Natural killer cell (primary cell): Measurements from ENCODE around the gene MAPK1. TPM values are rescaled to one million over a fixed set of nuclear protein-coding genes. Genes with fewer than 3 reads are reported as not detected.

Experiments
- ATAC-seq, 3 donors: fragments of 150-1000 bp in 2 of 3; fragments of 200-7000 bp in 1 of 3; cut with Tn5 transposase; 1 replicate in 1 of 3; 2 replicates in 2 of 3; pipeline ENCODE4 v1.10.0; 2021; ENCODE audit warnings: mild to moderate bottlenecking in 2 of 3, moderate library complexity in 2 of 3
- DNase-seq, 2 donors: peaks; one replicate each; pipeline versions ENCODE4 v3.0.0 to v3.0.0-alpha.2; 2013 to 2021; ENCODE audit warnings: mixed read lengths in 1 of 2
- H3K27ac ChIP-seq: one replicate; pipeline ENCODE4 v1.5.1; 2013; ENCODE audit warnings: mild to moderate bottlenecking, low read length
- H3K27me3 ChIP-seq: one replicate; pipeline ENCODE4 v1.6.1; 2013; ENCODE audit warnings: low read length; ENCODE audit not compliant: control insufficient read depth, insufficient read depth
- H3K36me3 ChIP-seq: one replicate; pipeline ENCODE4 v1.6.1; 2013; ENCODE audit warnings: low read length; ENCODE audit not compliant: control insufficient read depth, insufficient read depth
- H3K4me1 ChIP-seq: one replicate; pipeline ENCODE4 v1.6.1; 2013; ENCODE audit warnings: low read length; ENCODE audit not compliant: control insufficient read depth, insufficient read depth
- H3K4me3 ChIP-seq: one replicate; pipeline ENCODE4 v1.5.1; 2013; ENCODE audit warnings: low read length
- H3K9me3 ChIP-seq: one replicate; pipeline ENCODE4 v1.6.1; 2013; ENCODE audit warnings: low read length; ENCODE audit not compliant: control insufficient read depth, insufficient read depth
- H3K27ac Mint-ChIP-seq, 2 donors: one replicate each; pipeline ENCODE4 v1.8.0; 2022; ENCODE audit warnings: mild to moderate bottlenecking in 2 of 2, mixed read lengths in 2 of 2, moderate library complexity in 1 of 2
- H3K27me3 Mint-ChIP-seq, 2 donors: one replicate each; pipeline ENCODE4 v1.8.0; 2022; ENCODE audit warnings: low read depth in 2 of 2, mixed read lengths in 2 of 2
- H3K36me3 Mint-ChIP-seq: one replicate; pipeline ENCODE4 v1.8.0; 2022; ENCODE audit warnings: mixed read lengths
- H3K4me1 Mint-ChIP-seq, 2 donors: one replicate each; pipeline ENCODE4 v1.8.0; 2022; ENCODE audit warnings: mixed read lengths in 2 of 2
- H3K4me3 Mint-ChIP-seq: one replicate; pipeline ENCODE4 v1.8.0; 2022; ENCODE audit warnings: mild to moderate bottlenecking, moderate library complexity, mixed read lengths
- H3K9me3 Mint-ChIP-seq, 2 donors: one replicate each; pipeline ENCODE4 v1.8.0; 2022; ENCODE audit warnings: mixed read lengths in 2 of 2
- WGBS: methylation state at CpG from one replicate; pipeline ENCODE4 v1.1.7; 2013; ENCODE audit warnings: missing lambda C conversion rate; ENCODE audit not compliant: insufficient coverage; 5-methylcytosine and 5-hydroxymethylcytosine counted together
- intact Hi-C: fragments of 100-400 bp; cut with micrococcal nuclease; formaldehyde crosslinking; loops from one replicate; pipeline ENCODE4 v1.14.2; 2022
- total RNA-seq, 4 donors: library from RNA; stranded (reverse); fragments of 120-200 nt in 1 of 4; gene quantifications; one replicate each; pipeline versions ENCODE4 v1.2.3 to v1.2.4, GENCODE V29; 2013 to 2022
- TF ChIP-seq, protein P1 (sequence below): fragments of 200-600 bp; IDR thresholded peaks from one replicate; pipeline ENCODE4 v1.8.0; 2022; ENCODE audit warnings: antibody characterized with exemption

The MAPK1 gene
- total RNA-seq, 3 donors from 2014 or later (not counting 1 experiment from before 2014, with no cell fraction given): 189 to 246 (median 214) TPM

GRCh38 chr22:21758091-21758864 lies 109.2 kb downstream of the MAPK1 start:
- Histone ChIP-seq H3K4me3 (no peak overlapping the region), H3K36me3 (peaks cover 24% of the 10 kb centered on the region), H3K27ac (no peak overlapping the region), H3K9me3 (no peaks in the 10 kb centered on the region), H3K27me3 (no peaks in the 10 kb centered on the region), H3K4me1 (peaks cover 63% of the 10 kb centered on the region)
- no peaks in the 10 kb centered on the region for H3K27me3 Mint-ChIP-seq
- no peak overlapping the region for H3K4me3 Mint-ChIP-seq
- no peaks in the 10 kb centered on the region for H3K9me3 Mint-ChIP-seq
- ATAC-seq (no peak), DNase-seq (no peak)
- TF ChIP-seq, protein P1, sequence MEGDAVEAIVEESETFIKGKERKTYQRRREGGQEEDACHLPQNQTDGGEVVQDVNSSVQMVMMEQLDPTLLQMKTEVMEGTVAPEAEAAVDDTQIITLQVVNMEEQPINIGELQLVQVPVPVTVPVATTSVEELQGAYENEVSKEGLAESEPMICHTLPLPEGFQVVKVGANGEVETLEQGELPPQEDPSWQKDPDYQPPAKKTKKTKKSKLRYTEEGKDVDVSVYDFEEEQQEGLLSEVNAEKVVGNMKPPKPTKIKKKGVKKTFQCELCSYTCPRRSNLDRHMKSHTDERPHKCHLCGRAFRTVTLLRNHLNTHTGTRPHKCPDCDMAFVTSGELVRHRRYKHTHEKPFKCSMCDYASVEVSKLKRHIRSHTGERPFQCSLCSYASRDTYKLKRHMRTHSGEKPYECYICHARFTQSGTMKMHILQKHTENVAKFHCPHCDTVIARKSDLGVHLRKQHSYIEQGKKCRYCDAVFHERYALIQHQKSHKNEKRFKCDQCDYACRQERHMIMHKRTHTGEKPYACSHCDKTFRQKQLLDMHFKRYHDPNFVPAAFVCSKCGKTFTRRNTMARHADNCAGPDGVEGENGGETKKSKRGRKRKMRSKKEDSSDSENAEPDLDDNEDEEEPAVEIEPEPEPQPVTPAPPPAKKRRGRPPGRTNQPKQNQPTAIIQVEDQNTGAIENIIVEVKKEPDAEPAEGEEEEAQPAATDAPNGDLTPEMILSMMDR: no peak
- intact Hi-C loops: no loop called here
- peaks cover 79 to 82% of the 10 kb centered on the region in 2 donors for H3K4me1 Mint-ChIP-seq
- H3K27ac Mint-ChIP-seq: peak overlapping the region; percentile 98 to 99
- 93% methylated on average over 21 of the region's 21 CpGs for WGBS
- H3K36me3 Mint-ChIP-seq: peaks cover 14% of the 10 kb centered on the region

- Mint-ChIP-seq H3K36me3 (peaks cover 14% of the 10 kb centered on the region), H3K27ac (peak overlapping the region; percentile 54 to 69), H3K27me3 (no peaks in the 10 kb centered on the region), H3K4me1 (peaks cover 74 to 75% of the 10 kb centered on the region in 2 donors), H3K4me3 (peak overlapping the region; percentile 14), H3K9me3 (no peaks in the 10 kb centered on the region)
- no peak overlapping the region for H3K27ac ChIP-seq
- DNase-seq: no peak
- H3K27me3 ChIP-seq: no peaks in the 10 kb centered on the region
- no peak overlapping the region for H3K4me3 ChIP-seq
- peaks cover 49% of the 10 kb centered on the region for H3K4me1 ChIP-seq
- 84% methylated on average over 5 of the region's 5 CpGs for WGBS
- TF ChIP-seq, protein P1: no peak
- no peak for ATAC-seq
- no peaks in the 10 kb centered on the region for H3K9me3 ChIP-seq
- intact Hi-C loops: no loop called here
- peaks cover 16% of the 10 kb centered on the region for H3K36me3 ChIP-seq
Measured at GRCh38 chr22:21755851-21756284, 111.6 kb downstream of the MAPK1 start.

DNA sequence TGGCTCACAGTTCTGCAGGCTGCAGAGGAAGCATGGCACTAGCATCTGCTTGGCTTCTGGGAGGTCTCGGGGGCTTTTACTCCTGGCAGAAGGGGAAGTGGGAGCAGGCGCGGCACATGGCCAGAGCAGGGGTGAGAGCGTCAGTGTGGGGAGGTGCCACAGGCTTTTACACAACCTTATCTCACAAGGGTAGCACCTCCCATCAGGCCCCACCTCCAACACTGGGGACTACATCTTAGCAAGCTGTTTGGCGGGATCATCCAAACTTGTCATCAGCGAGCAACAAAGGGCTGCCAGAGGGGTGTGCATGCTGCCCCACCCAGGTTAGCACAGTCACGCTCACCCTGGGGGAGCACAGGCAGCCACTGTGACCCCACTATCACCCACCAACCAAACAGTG lies 112.9 kb downstream of the MAPK1 start:
- 39% methylated on average over 4 of the region's 7 CpGs for WGBS
- Histone ChIP-seq H3K9me3 (no peaks in the 10 kb centered on the region), H3K27me3 (no peaks in the 10 kb centered on the region), H3K27ac (no peak overlapping the region), H3K4me1 (peaks cover 48% of the 10 kb centered on the region), H3K4me3 (no peak overlapping the region), H3K36me3 (peaks cover 16% of the 10 kb centered on the region)
- intact Hi-C loops: no loop called here
- no peaks in the 10 kb centered on the region for H3K9me3 Mint-ChIP-seq
- peak overlapping the region; percentile 38 for H3K4me3 Mint-ChIP-seq
- no peaks in the 10 kb centered on the region for H3K27me3 Mint-ChIP-seq
- DNase-seq (no peak), ATAC-seq (peak in 2 of 3 donors; percentile 69 to 78)
- peaks cover 14% of the 10 kb centered on the region for H3K36me3 Mint-ChIP-seq
- TF ChIP-seq, protein P1: no peak
- peak overlapping the region; percentile 44 to 69 for H3K27ac Mint-ChIP-seq
- peaks cover 68 to 73% of the 10 kb centered on the region in 2 donors for H3K4me1 Mint-ChIP-seq
